IMR-90 (cell line): Measurements from ENCODE around the gene COTL1. TPM values are rescaled to one million over a fixed set of nuclear protein-coding genes. Genes with fewer than 3 reads are reported as not detected.

ENCODE experiments used
- ATAC-seq: fragments of 200-7000 bp; cut with Tn5 transposase; 2 replicates; pipeline ENCODE4 v1.9.1; 2020; ENCODE audit warnings: low read depth, mild to moderate bottlenecking, moderate library complexity
- BruUV-seq: library from RNA; stranded (reverse); fragments of 400-500 nt; replicated peaks from 2 replicates; lab custom pipeline; 2021; lab: Mats Ljungman, UMichigan
- CTCF ChIA-PET: fragments of 300-600 bp; formaldehyde crosslinking; extraction: SDS; loops from one replicate; lab custom pipeline; 2021; ENCODE audit warnings: antibody characterized with exemption; lab: Yijun Ruan, JAX
- POLR2A ChIA-PET: fragments of 300-600 bp; sonication (Branson Sonifier 250); formaldehyde crosslinking; loops from one replicate; lab custom pipeline; 2022; ENCODE audit warnings: antibody characterized with exemption; ENCODE audit not compliant: unreplicated experiment; lab: Charles Lee
- DNase-seq: peaks from one replicate; pipeline ENCODE4 v3.0.0; 2013
- H2AFZ ChIP-seq: replicated peaks from 2 replicates; pipeline ENCODE3; 2013; ENCODE audit warnings: low read length, mild to moderate bottlenecking; ENCODE audit not compliant: poor library complexity
- H2AK5ac ChIP-seq: 2 replicates; pipeline ENCODE4 v1.6.1; 2013; ENCODE audit warnings: low read depth, low read length, inconsistent platforms
- H2AK9ac ChIP-seq: replicated peaks from 2 replicates; pipeline ENCODE3; 2013; ENCODE audit warnings: mild to moderate bottlenecking, low read depth, low read length, moderate library complexity; ENCODE audit not compliant: poor library complexity
- H2BK120ac ChIP-seq: 2 replicates; pipeline ENCODE4 v1.6.1; 2013; ENCODE audit warnings: low read depth, low read length, inconsistent platforms
- H2BK15ac ChIP-seq: 3 replicates; pipeline ENCODE4 v1.6.1; 2013; ENCODE audit warnings: low read depth, low read length, inconsistent platforms
- H2BK20ac ChIP-seq: 2 replicates; pipeline ENCODE4 v1.6.1; 2013; ENCODE audit warnings: low read depth, mild to moderate bottlenecking, inconsistent platforms, low read length, moderate library complexity
- H2BK5ac ChIP-seq: 2 replicates; pipeline ENCODE4 v1.6.1; 2013; ENCODE audit warnings: mild to moderate bottlenecking, low read depth, low read length, inconsistent platforms; ENCODE audit not compliant: poor library complexity, severe bottlenecking
- H3K14ac ChIP-seq: replicated peaks from 2 replicates; pipeline ENCODE4 v1.6.1; 2013; ENCODE audit warnings: low read depth, low read length, inconsistent platforms
- H3K18ac ChIP-seq: 2 replicates; pipeline ENCODE4 v1.6.1; 2013; ENCODE audit warnings: low read depth, low read length, control low read depth
- H3K23ac ChIP-seq: 2 replicates; pipeline ENCODE4 v1.6.1; 2013; ENCODE audit warnings: low read depth, low read length, inconsistent platforms
- H3K27ac ChIP-seq: 2 replicates; pipeline ENCODE4 v1.5.1; 2013; ENCODE audit warnings: mild to moderate bottlenecking, control low read depth, low read length; ENCODE audit not compliant: insufficient read depth
- H3K27me3 ChIP-seq: 2 replicates; pipeline ENCODE4 v1.6.1; 2013; ENCODE audit warnings: low read length; ENCODE audit not compliant: control insufficient read depth, insufficient read depth
- H3K36me3 ChIP-seq: 2 replicates; pipeline ENCODE4 v1.6.1; 2013; ENCODE audit warnings: low read length, mixed read lengths; ENCODE audit not compliant: control insufficient read depth, insufficient read depth
- H3K4ac ChIP-seq: 2 replicates; pipeline ENCODE4 v1.6.1; 2013; ENCODE audit warnings: low read depth, low read length, inconsistent platforms
- H3K4me1 ChIP-seq: 2 replicates; pipeline ENCODE4 v1.6.1; 2013; ENCODE audit warnings: low read length, mixed read lengths; ENCODE audit not compliant: control insufficient read depth, insufficient read depth
- H3K4me2 ChIP-seq: 2 replicates; pipeline ENCODE4 v1.6.1; 2013; ENCODE audit warnings: low read depth, mild to moderate bottlenecking, control low read depth, low read length, moderate library complexity
- H3K4me3 ChIP-seq: 2 replicates; pipeline ENCODE4 v1.5.1; 2013; ENCODE audit warnings: low read depth, mild to moderate bottlenecking, control low read depth, low read length, moderate library complexity; ENCODE audit not compliant: insufficient read depth
- H3K56ac ChIP-seq: 2 replicates; pipeline ENCODE4 v1.6.1; 2013; ENCODE audit warnings: low read length, inconsistent platforms; ENCODE audit not compliant: insufficient read depth; ENCODE audit errors: extremely low read depth
- H3K79me1 ChIP-seq, 2 experiments: 2 replicates each; pipeline ENCODE4 v1.6.1; 2013; ENCODE audit warnings: low read length in 2 of 2, inconsistent platforms in 1 of 2, low read depth in 1 of 2
- H3K9ac ChIP-seq: 2 replicates; pipeline ENCODE4 v1.6.1; 2013; ENCODE audit warnings: low read depth, low read length, control low read depth
- H3K9me1 ChIP-seq: 2 replicates; pipeline ENCODE4 v1.6.1; 2013; ENCODE audit warnings: low read length, inconsistent platforms; ENCODE audit not compliant: insufficient read depth
- H3K9me3 ChIP-seq: 2 replicates; pipeline ENCODE4 v1.6.1; 2013; ENCODE audit warnings: low read length; ENCODE audit not compliant: control insufficient read depth, insufficient read depth
- H4K20me1 ChIP-seq: 2 replicates; pipeline ENCODE4 v1.6.1; 2013; ENCODE audit warnings: low read length, inconsistent platforms; ENCODE audit not compliant: insufficient read depth
- H4K5ac ChIP-seq: 2 replicates; pipeline ENCODE4 v1.6.1; 2013; ENCODE audit warnings: mild to moderate bottlenecking, low read depth, low read length, control low read depth
- H4K8ac ChIP-seq, 2 experiments: 2 replicates each; pipeline ENCODE4 v1.6.1; 2013; ENCODE audit warnings: low read depth in 2 of 2, low read length in 2 of 2, control low read depth in 1 of 2, inconsistent platforms in 1 of 2
- H4K91ac ChIP-seq: 2 replicates; pipeline ENCODE4 v1.6.1; 2013; ENCODE audit warnings: low read depth, low read length, inconsistent platforms; ENCODE audit not compliant: insufficient read depth
- BHLHE40 ChIP-seq: fragments of 150-350 bp; IDR thresholded peaks from 2 replicates; pipeline ENCODE4 v1.6.1; 2016; ENCODE audit warnings: mild to moderate bottlenecking, low read depth, low read length
- CHD1 ChIP-seq: IDR thresholded peaks from 2 replicates; pipeline ENCODE4 v1.6.1; 2012; ENCODE audit warnings: low read depth, low read length, improper control_type of control experiment
- CTCF ChIP-seq: conservative IDR thresholded peaks from 2 replicates; pipeline ENCODE4 v1.5.1; 2012; ENCODE audit warnings: mild to moderate bottlenecking, low read depth, low read length, improper control_type of control experiment
- ELK1 ChIP-seq: fragments of 150-350 bp; IDR thresholded peaks from 2 replicates; pipeline ENCODE4 v1.6.1; 2016; ENCODE audit warnings: low read depth, mild to moderate bottlenecking, low read length, moderate library complexity, borderline replicate concordance
- MAFK ChIP-seq: IDR thresholded peaks from 2 replicates; pipeline ENCODE4 v1.6.1; 2012; ENCODE audit warnings: low read depth, low read length, improper control_type of control experiment
- MAZ ChIP-seq: IDR thresholded peaks from 2 replicates; pipeline ENCODE4 v1.6.1; 2012; ENCODE audit warnings: low read depth, mild to moderate bottlenecking, low read length, improper control_type of control experiment, moderate library complexity, borderline replicate concordance
- MXI1 ChIP-seq: IDR thresholded peaks from 2 replicates; pipeline ENCODE4 v1.6.1; 2012; ENCODE audit warnings: low read depth, mild to moderate bottlenecking, low read length, moderate library complexity, borderline replicate concordance
- NFE2L2 ChIP-seq: fragments of 150-350 bp; IDR thresholded peaks from 2 replicates; pipeline ENCODE4 v1.6.1; 2016; ENCODE audit warnings: low read depth, mild to moderate bottlenecking, low read length
- POLR2A ChIP-seq: IDR thresholded peaks from 2 replicates; pipeline ENCODE4 v1.6.1; 2012; ENCODE audit warnings: mild to moderate bottlenecking, low read depth, low read length
- RAD21 ChIP-seq: IDR thresholded peaks from 2 replicates; pipeline ENCODE4 v1.6.1; 2012; ENCODE audit warnings: low read length, improper control_type of control experiment
- RCOR1 ChIP-seq: IDR thresholded peaks from 2 replicates; pipeline ENCODE4 v1.6.1; 2012; ENCODE audit warnings: mild to moderate bottlenecking, low read length, improper control_type of control experiment; ENCODE audit not compliant: insufficient replicate concordance
- RFX5 ChIP-seq: IDR thresholded peaks from 2 replicates; pipeline ENCODE4 v1.8.0; 2012; ENCODE audit warnings: low read depth, mild to moderate bottlenecking, low read length, moderate library complexity
- USF2 ChIP-seq: fragments of 150-350 bp; IDR thresholded peaks from 2 replicates; pipeline ENCODE4 v1.6.1; 2017; ENCODE audit warnings: mild to moderate bottlenecking, antibody characterized with exemption, low read length, low read depth
- WGBS, 2 experiments: methylation state at CpG; one replicate each; pipeline versions ENCODE4 v1.1.5 to v1.1.7; 2013; ENCODE audit warnings: missing lambda C conversion rate in 2 of 2; ENCODE audit not compliant: insufficient read length in 1 of 2; ENCODE audit errors: extremely low coverage in 2 of 2; 5-methylcytosine and 5-hydroxymethylcytosine counted together
- dilution Hi-C: fragments of 300-500 bp; cut with HindIII; formaldehyde crosslinking; loops from one replicate; pipeline ENCODE4 v1.14.3; 2018; ENCODE audit warnings: low sequenced_read_pairs; ENCODE audit not compliant: unreplicated experiment
- in situ Hi-C: fragments of 300-500 bp; cut with MboI; formaldehyde crosslinking; loops from 3 replicates; pipeline ENCODE4 v1.14.3; 2019; ENCODE audit warnings: low sequenced_read_pairs, inconsistent platforms, mixed read lengths
- intact Hi-C: fragments of 100-400 bp; cut with micrococcal nuclease; formaldehyde crosslinking; loops from 2 replicates; pipeline ENCODE4 v1.10.0; 2022
- polyA plus RNA-seq, 3 experiments: library from polyadenylated mRNA; depleted of rRNA; stranded (reverse); fragments of >200 nt; gene quantifications; 2 replicates each; pipeline ENCODE4 v1.2.3, GENCODE V29; 2012; ENCODE audit warnings: low replicate concordance in 1 of 3
- total RNA-seq: library from RNA; depleted of rRNA; stranded (reverse); fragments of >200 nt; gene quantifications from 2 replicates; pipeline ENCODE4 v1.2.3, GENCODE V29; 2012

The COTL1 gene
- total and polyA plus RNA-seq, 2 of the 4 experiments (the other 2 are of a cell fraction), result 144 to 258 TPM

GRCh38 chr16:84631886-84632285, 14.0 kb upstream of the COTL1 start:
- POLR2A ChIA-PET, result no interaction called here
- no peak overlapping the region for H3K27ac ChIP-seq
- no peak overlapping the region for H3K56ac ChIP-seq
- no peak overlapping the region for H3K14ac ChIP-seq
- in situ Hi-C loops, result loop anchor here (25.0 kb wide), 2 partner anchors 330 to 345 kb away; partner anchors contain the start of gene WFDC1
- no peak overlapping the region for H2AFZ ChIP-seq
- no peak overlapping the region for H2BK20ac ChIP-seq
- no peak overlapping the region for H4K5ac ChIP-seq
- no peak overlapping the region for H3K4me3 ChIP-seq
- H3K27me3 ChIP-seq, result no peaks in the 10 kb centered on the region
- peaks cover 7% of the 10 kb centered on the region; the same call in 1 of the 2 replicates for H3K9me1 ChIP-seq
- H4K91ac ChIP-seq, result no peak overlapping the region
- intact Hi-C loops, result no loop called here
- dilution Hi-C loops, result no loop called here
- no peak overlapping the region for H4K8ac ChIP-seq
- no peak for DNase-seq
- CTCF ChIA-PET, result no interaction called here
- no peak overlapping the region for H3K4ac ChIP-seq
- no peak for ATAC-seq
- H2AK5ac ChIP-seq, result no peak overlapping the region
- no peaks in the 10 kb centered on the region for H3K9me3 ChIP-seq
- H3K4me1 ChIP-seq, result peaks cover 4% of the 10 kb centered on the region; the same call in 1 of the 2 replicates
- TF ChIP-seq MAFK, result no peak
- no peak for TF ChIP-seq CTCF
- TF ChIP-seq BHLHE40, result no peak
- no peak for TF ChIP-seq MXI1
- TF ChIP-seq ELK1, result no peak
- TF ChIP-seq RFX5, result no peak
- no peak for TF ChIP-seq RAD21
- TF ChIP-seq NFE2L2, result no peak
- no peak for TF ChIP-seq USF2
- TF ChIP-seq POLR2A, result no peak
- TF ChIP-seq MAZ, result no peak
- no peak for TF ChIP-seq CHD1
- no peak for TF ChIP-seq RCOR1
- no peak overlapping the region for H2BK120ac ChIP-seq
- H2AK9ac ChIP-seq, result no peak overlapping the region
- no peak overlapping the region for H2BK15ac ChIP-seq
- no peak overlapping the region for H3K18ac ChIP-seq
- WGBS, 2 experiments, result no CpG with 5 or more reads among the region's 6 CpGs
- no peaks in the 10 kb centered on the region for H3K36me3 ChIP-seq
- H3K79me1 ChIP-seq, result no peaks in the 10 kb centered on the region
- BruUV-seq, result no TSS peak
- H3K9ac ChIP-seq, result no peak overlapping the region
- H3K23ac ChIP-seq, result no peak overlapping the region
- H4K20me1 ChIP-seq, result no peaks in the 10 kb centered on the region
- H2BK5ac ChIP-seq, result no peak overlapping the region
- no peak overlapping the region for H3K4me2 ChIP-seq
